Hematopoietic multipotent progenitor cell (in vitro differentiated cells): ENCODE results near the gene RPL7A. TPM values are rescaled to one million over a fixed set of nuclear protein-coding genes. Genes with fewer than 3 reads are reported as not detected.
A peak's percentile ranks its signal among the peaks of the same experiment; 100 is the strongest.

Experiments
- DNase-seq, 3 donors: peaks; one replicate each; pipeline ENCODE4 v3.0.0-alpha.2; 2011 to 2015; ENCODE audit warnings: low read depth in 2 of 3, low spot score in 2 of 3
- total RNA-seq: library from RNA; depleted of rRNA; stranded (reverse); fragments of >200 nt; gene quantifications from one replicate; pipeline ENCODE4 v1.2.3, GENCODE V29; 2012

RPL7A gene
- total RNA-seq, 1 donor, result 3,489 TPM

DNA sequence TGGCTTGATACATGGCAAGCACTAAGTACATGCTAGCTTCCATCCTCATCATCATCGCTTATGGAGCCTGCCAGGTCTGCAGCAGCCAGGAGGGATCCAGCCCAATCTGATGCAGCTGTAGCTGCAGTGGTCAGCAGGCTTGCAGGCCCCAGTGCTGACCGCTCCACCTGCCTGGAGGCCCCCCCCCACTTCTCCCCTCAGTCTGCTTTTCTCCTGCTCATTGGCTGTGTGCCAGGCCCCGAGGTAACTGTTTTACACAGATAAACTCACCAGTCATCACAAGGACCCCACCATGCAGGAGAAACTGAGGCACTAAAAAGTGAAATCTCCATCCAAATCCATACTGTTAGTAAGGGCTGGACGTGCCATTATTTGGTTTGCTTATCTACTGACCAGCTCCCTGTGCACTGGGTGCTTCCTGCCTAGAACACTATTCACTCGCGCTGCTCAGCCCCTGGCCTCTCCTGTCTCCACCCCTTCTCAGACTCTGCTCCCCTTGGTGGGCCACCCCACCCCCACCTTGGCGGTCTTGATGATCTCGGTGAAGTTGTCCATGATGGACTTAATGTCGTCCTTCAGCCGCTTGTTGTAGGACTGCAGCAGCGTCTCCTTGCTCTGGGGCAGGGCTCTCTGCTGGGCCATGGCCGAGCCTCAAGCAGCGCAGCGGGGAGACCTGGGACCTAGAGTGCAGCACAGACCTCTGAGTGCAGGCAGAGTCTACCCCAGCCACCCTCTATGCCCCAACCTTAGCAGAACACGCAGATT is 1.8 kb upstream of the RPL7A start:
- no peak for DNase-seq

GRCh38 chr9:133347515-133347984 is 468 bp upstream of the RPL7A start:
- DNase-seq, result peak in 2 of 3 donors; percentile 51 to 54

- no peak for DNase-seq
Observed at GRCh38 chr9:133348718-133349573, 928 bp downstream of the RPL7A start.

DNA sequence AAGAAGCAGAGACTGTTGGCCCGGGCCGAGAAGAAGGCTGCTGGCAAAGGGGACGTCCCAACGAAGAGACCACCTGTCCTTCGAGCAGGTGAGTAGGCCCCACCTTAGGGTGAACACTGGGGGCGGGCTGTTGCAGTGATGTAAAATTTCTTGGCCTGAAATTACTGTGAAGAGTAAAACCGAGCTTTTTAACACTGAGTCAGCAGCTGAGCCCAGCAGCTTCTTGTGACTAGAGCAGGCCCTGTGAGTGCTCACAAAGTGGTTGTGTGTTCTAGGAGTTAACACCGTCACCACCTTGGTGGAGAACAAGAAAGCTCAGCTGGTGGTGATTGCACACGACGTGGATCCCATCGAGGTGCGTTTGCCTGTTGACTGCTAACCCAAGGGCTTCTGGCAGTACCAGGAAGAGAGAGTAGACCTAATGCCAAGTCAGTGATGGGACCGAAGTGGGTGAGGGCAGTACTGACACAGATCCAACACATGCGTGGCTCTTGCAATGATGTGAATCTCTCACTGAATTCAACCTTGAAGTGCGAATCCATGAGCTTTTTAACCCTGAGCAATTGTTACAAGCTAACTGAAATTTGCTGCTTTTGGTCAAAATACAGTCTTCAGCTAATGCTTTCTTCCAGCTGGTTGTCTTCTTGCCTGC is 2.1 kb downstream of the RPL7A start:
- DNase-seq, result no peak

GRCh38 chr9:133351526-133351907 is 3.5 kb downstream of the RPL7A start:
- DNase-seq, result no peak

GRCh38 chr9:133351908-133352634 is 4.1 kb downstream of the RPL7A start:
- peak in 1 of 3 donors; percentile 51 for DNase-seq

- DNase-seq, result no peak
Observed at GRCh38 chr9:133352635-133353340, 4.8 kb downstream of the RPL7A start.

GRCh38 chr9:133353548-133353947 is 5.5 kb downstream of the RPL7A start:
- no peak for DNase-seq

GRCh38 chr9:133354766-133355165 is 6.7 kb downstream of the RPL7A start:
- DNase-seq, result no peak

- DNase-seq, result peak in 2 of 3 donors; percentile 37 to 56
Observed at GRCh38 chr9:133355881-133356357, 7.9 kb downstream of the RPL7A start.

DNA sequence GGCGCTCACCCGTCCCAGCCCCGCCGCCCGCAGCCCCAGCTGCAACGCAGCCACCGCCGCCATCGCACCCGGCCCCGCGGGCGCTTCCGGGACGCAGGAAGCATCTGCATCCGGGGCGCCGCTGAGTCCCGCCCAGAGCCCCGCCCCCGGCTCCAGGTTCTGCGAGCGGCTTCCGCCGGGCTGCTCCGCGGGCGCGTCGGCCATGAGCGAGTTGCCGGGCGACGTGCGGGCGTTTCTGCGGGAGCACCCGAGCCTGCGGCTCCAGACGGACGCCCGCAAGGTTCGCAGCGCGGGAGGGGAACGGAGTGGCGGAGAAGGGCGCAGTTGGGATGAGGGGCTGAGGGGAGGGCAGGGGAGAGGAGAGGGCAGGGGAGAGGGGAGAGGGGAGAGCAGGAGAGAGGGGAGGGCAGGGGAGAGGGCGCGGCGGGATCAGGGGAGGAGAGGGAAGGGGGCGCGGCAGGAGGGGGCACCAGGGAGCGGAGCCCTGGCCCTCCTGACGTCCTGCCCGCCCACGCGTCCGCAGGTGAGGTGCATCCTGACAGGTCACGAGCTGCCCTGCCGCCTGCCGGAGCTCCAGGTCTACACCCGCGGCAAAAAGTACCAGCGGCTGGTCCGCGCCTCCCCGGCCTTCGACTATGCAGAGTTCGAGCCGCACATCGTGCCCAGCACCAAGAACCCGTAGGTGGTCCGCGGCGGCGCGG is 8.5 kb downstream of the RPL7A start, which contains the start of the genes SURF1 and SURF2:
Gene SURF1 (minus strand): TSS at position 97 of the 701 bp plus-strand sequence. CDS start 34 bp downstream, at position 63.
Gene SURF2 (plus strand): TSS at position 160 of the 701 bp plus-strand sequence. CDS start 43 bp downstream, at position 203.
- DNase-seq, result peak; percentile 72 to 78 (median 73)

DNA sequence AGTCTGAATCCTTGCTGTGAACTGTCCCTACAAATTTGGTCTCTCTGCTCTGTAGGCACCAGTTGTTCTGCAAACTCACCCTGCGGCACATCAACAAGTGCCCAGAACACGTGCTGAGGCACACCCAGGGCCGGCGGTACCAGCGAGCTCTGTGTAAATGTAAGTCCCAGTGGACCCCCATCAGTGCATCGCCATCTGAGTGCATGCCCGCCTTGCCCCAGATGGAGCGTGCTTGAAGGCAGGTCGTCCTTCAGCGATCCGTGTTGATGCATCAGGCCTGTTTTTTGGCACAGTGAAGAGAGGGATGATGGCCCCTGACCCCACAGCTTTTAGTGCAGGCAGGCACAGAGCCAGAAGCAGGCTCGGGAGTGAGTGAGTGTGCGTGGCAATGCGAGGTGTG is 9.6 kb downstream of the RPL7A start:
- no peak for DNase-seq

DNA sequence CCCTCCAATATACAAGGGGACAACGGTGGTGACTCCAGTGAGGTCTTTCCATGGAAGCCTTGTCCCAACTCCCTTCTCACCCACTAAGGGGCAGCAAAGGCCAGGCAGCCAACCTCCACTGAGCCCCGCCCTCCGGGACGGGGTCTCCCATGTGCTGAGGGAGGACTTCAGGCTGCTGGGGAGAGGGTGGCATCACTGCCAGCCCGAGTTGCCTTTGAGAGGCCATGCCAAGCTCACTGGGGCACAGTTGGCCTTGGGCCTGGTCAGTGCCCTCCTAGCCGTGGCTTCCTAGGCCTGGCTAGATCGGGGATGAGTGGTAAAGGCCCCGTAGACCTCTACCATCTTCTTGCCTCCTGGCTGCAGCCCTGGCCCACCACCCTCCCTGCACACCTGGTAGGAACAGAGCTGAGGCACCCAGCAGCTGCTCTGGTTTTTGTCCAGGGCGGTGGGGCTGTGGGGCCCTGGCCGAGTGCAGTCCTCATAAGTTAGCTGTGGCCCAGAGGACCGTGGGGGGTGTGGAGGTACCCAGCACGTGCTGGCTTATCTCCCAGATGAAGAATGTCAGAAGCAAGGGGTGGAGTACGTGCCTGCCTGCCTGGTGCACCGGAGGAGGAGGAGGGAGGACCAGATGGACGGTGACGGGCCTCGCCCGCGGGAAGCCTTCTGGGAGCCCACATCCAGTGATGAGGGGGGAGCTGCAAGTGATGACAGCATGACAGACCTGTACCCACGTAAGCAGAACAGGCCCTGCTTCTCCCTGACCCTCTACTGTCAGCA is 11.6 kb downstream of the RPL7A start:
- peak in 1 of 3 donors; percentile 40 for DNase-seq

- DNase-seq, result no peak
Observed at GRCh38 chr9:133360400-133361393, 12.7 kb downstream of the RPL7A start.

- no peak for DNase-seq
Observed at GRCh38 chr9:133361507-133362092, 13.6 kb downstream of the RPL7A start.

GRCh38 chr9:133362359-133363044 is 14.5 kb downstream of the RPL7A start:
- no peak for DNase-seq
